GM12878 (cell line): ENCODE results near the gene GID8. TPM values are rescaled to one million over a fixed set of nuclear protein-coding genes. Genes with fewer than 3 reads are reported as not detected.
A peak's percentile ranks its signal among the peaks of the same experiment; 100 is the strongest.

ENCODE experiments used
- ATAC-seq: fragments of 200-7000 bp; cut with Tn5 transposase; 3 replicates; pipeline ENCODE4 v1.9.1; 2020; ENCODE audit warnings: mild to moderate bottlenecking, moderate library complexity
- BruUV-seq: library from RNA; stranded (reverse); fragments of 400-500 nt; replicated peaks from 2 replicates; lab custom pipeline; 2021; lab: Mats Ljungman, UMichigan
- CTCF ChIA-PET: fragments of 300-600 bp; sonication (Branson Sonifier 250); formaldehyde crosslinking; extraction: SDS; loops from one replicate; lab custom pipeline; 2021; ENCODE audit warnings: inconsistent platforms; lab: Yijun Ruan, JAX
- POLR2A ChIA-PET: fragments of 350-600 bp; formaldehyde crosslinking; extraction: SDS; loops from one replicate; lab custom pipeline; 2021; ENCODE audit warnings: inconsistent platforms; lab: Charles Lee
- RAD21 ChIA-PET: fragments of 300-600 bp; sonication (Branson Sonifier 250); formaldehyde crosslinking; loops from one replicate; lab custom pipeline; 2023; ENCODE audit warnings: antibody characterized with exemption; ENCODE audit not compliant: unreplicated experiment; lab: Charles Lee
- SMC1A ChIA-PET: fragments of 300-600 bp; sonication (Branson Sonifier 250); formaldehyde crosslinking; loops from one replicate; lab custom pipeline; 2023; ENCODE audit not compliant: unreplicated experiment, uncharacterized antibody; lab: Charles Lee
- DNase-seq: peaks from one replicate; pipeline ENCODE4 v3.0.0-alpha.2; 2011; ENCODE audit warnings: low read depth, low spot score
- FAIRE-seq: peaks from 3 replicates; lab custom pipeline; 2011; peaks lifted over from hg19 to GRCh38; lab: Jason Lieb, UNC
- H2AFZ ChIP-seq: 2 replicates; pipeline ENCODE4 v1.6.0; 2011; ENCODE audit warnings: low read depth, low read length, control low read depth; ENCODE audit not compliant: control insufficient read depth
- H3K27ac ChIP-seq: 2 replicates; pipeline ENCODE4 v1.5.1; 2011; ENCODE audit warnings: control low read depth; ENCODE audit not compliant: control insufficient read depth, insufficient read depth
- H3K27me3 ChIP-seq, 2 experiments: replicated peaks in 1 of 2; 2 replicates each; pipeline versions ENCODE4 v1.6.0 to v1.6.1; 2011; ENCODE audit warnings: low read length in 1 of 2; ENCODE audit not compliant: control insufficient read depth in 2 of 2, insufficient read depth in 2 of 2
- H3K36me3 ChIP-seq, 2 experiments: 2 replicates each; pipeline ENCODE4 v1.5.1; 2011; ENCODE audit warnings: low read length in 1 of 2; ENCODE audit not compliant: control insufficient read depth in 2 of 2, insufficient read depth in 2 of 2
- H3K4me1 ChIP-seq: 2 replicates; pipeline ENCODE4 v1.6.1; 2011; ENCODE audit warnings: mild to moderate bottlenecking, low read length, moderate library complexity, mixed read lengths; ENCODE audit not compliant: control insufficient read depth, insufficient read depth
- H3K4me2 ChIP-seq: 2 replicates; pipeline ENCODE4 v1.6.0; 2011; ENCODE audit warnings: control low read depth; ENCODE audit not compliant: control insufficient read depth, insufficient read depth
- H3K4me3 ChIP-seq: fragments of 200-600 bp; sonication (generic); 2 replicates; pipeline ENCODE4 v1.5.1; 2016
- H3K79me2 ChIP-seq: 2 replicates; pipeline ENCODE4 v1.6.0; 2011; ENCODE audit warnings: low read length; ENCODE audit not compliant: control insufficient read depth, insufficient read depth
- H3K9ac ChIP-seq: 2 replicates; pipeline ENCODE4 v1.8.0; 2011; ENCODE audit warnings: low read length, control low read depth, mixed read lengths; ENCODE audit not compliant: control insufficient read depth, insufficient read depth
- H3K9me3 ChIP-seq: replicated peaks from 3 replicates; pipeline ENCODE4 v1.5.1; 2011; ENCODE audit warnings: mild to moderate bottlenecking, low read length; ENCODE audit not compliant: control insufficient read depth, insufficient read depth
- H4K20me1 ChIP-seq: 2 replicates; pipeline ENCODE4 v1.6.0; 2011; ENCODE audit not compliant: control insufficient read depth, insufficient read depth
- PML ChIP-seq: IDR thresholded peaks from 2 replicates; pipeline ENCODE4 v1.6.1; 2012; ENCODE audit warnings: low read length, inconsistent platforms
- RBBP5 ChIP-seq: fragments of 200-600 bp; sonication (generic); conservative IDR thresholded peaks from 2 replicates; pipeline ENCODE4 v1.6.1; 2016
- SUPT20H ChIP-seq: IDR thresholded peaks from 2 replicates; pipeline ENCODE4 v1.6.1; 2011; ENCODE audit warnings: low read depth, mild to moderate bottlenecking, low read length, moderate library complexity, borderline replicate concordance; ENCODE audit not compliant: control insufficient read depth
- WGBS: methylation state at CpG from one replicate; pipeline ENCODE4 v1.1.6; 2016; ENCODE audit warnings: low lambda C conversion rate; ENCODE audit not compliant: insufficient replicate concordance, insufficient coverage; ENCODE audit errors: missing lambda C conversion rate; 5-methylcytosine and 5-hydroxymethylcytosine counted together
- in situ Hi-C: fragments of 300-500 bp; cut with MboI; formaldehyde crosslinking; loops from 9 replicates; pipeline ENCODE4 v1.14.3; 2018; ENCODE audit warnings: mixed read lengths
- intact Hi-C: fragments of 100-400 bp; cut with micrococcal nuclease; formaldehyde crosslinking; loops from one replicate; pipeline ENCODE4 v1.14.2; 2022; ENCODE audit not compliant: unreplicated experiment
- polyA plus RNA-seq, 11 experiments: library from polyadenylated mRNA; depleted of rRNA in 4 of 11; unstranded in 6 of 11; stranded (reverse) in 5 of 11; fragments of >200 nt; fragmentation: Nextera tagmentation in 4 of 11; fragmentation: Illumina TruSeq in 1 of 11; extraction: Ambion mirVana in 4 of 11; extraction: Trizol in 1 of 11; gene quantifications; 1 replicate in 1 of 11; 2 replicates in 10 of 11; pipeline versions ENCODE4 v1.2.1 to v1.2.3, GENCODE V29; 2011 to 2016; ENCODE audit warnings: inconsistent platforms in 2 of 11, missing spikeins in 2 of 11, low read depth in 1 of 11
- total RNA-seq, 4 experiments: library from RNA; depleted of rRNA in 3 of 4; stranded (reverse); fragments of >200 nt in 3 of 4; fragmentation: Illumina TruSeq in 1 of 4; extraction: Trizol in 1 of 4; gene quantifications; 2 replicates each; pipeline versions ENCODE4 v1.2.1 to v1.2.3, GENCODE V29; 2013 to 2021

GID8 gene
- total and polyA plus RNA-seq, 10 of the 15 experiments (the other 5 are each of a cell fraction or from before 2014, with no cell fraction given), result 12.0 to 33.8 (median 22.2) TPM

DNA sequence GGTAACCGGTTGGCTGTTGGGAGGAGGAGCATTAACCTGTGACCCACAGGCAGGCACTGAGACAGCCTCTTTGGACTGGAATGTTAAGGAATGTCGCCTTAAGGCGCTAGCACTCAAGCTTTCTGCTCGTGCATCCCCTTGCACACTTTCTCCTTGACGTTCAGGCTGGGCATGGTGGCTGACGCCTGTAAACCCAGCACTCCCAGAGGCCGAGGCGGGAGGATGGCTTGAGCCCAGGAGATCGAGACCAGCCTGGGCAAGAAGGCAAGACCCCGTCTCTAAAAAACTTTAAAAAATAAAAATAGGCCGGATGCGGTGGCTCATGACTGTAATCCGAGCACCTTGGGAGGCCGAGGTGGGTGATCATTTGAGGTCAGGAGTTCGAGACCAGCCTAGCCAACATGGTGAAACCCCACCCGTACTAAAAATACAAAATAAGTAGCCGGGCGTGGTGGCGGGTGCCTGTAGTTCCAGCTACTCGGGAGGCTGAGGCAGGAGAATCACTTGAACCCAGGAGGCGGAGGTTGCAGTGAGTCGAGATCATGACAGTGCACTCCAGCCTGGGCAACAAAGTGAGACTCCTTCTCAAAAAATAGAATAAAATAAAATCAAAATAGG is 1.9 kb upstream of the GID8 start:
- H3K4me2 ChIP-seq, result peak overlapping the region; percentile 2
- ChIA-PET POLR2A (interaction anchor here (1.7 to 4.9 kb wide), 4 partner anchors 10 to 37 kb away, joined by 4 to 59 read pairs (median 10); partner anchors contain the start of gene DIDO1), CTCF (interaction anchor here (1.0 to 3.1 kb wide), 6 partner anchors 9 to 73 kb away, joined by 3 to 14 read pairs (median 8); no protein-coding TSS in a partner anchor), RAD21 (interaction anchor here (1.1 to 2.2 kb wide), 3 partner anchors 17 to 73 kb away, joined by 3 to 5 read pairs (median 5); no protein-coding TSS in a partner anchor), SMC1A (interaction anchor here (1.0 to 4.2 kb wide), 8 partner anchors 9 to 73 kb away, joined by 3 to 20 read pairs (median 8); partner anchors contain the start of gene SLC17A9)
- H3K27ac ChIP-seq, result no peak overlapping the region
- no peak overlapping the region for H2AFZ ChIP-seq
- peak overlapping the region; percentile 71 for H3K4me3 ChIP-seq
- no peaks in the 10 kb centered on the region for H3K9me3 ChIP-seq
- ATAC-seq, result no peak
- in situ Hi-C loops, result no loop called here
- H3K79me2 ChIP-seq, result peaks cover 91% of the 10 kb centered on the region
- BruUV-seq, result no TSS peak
- TF ChIP-seq PML (no peak), SUPT20H (no peak), RBBP5 (no peak)
- H4K20me1 ChIP-seq, result no peaks in the 10 kb centered on the region
- H3K27me3 ChIP-seq, result no peaks in the 10 kb centered on the region
- 97% methylated on average over 22 of the region's 22 CpGs for WGBS
- intact Hi-C loops, result no loop called here
- H3K36me3 ChIP-seq, result peaks cover 0 to 9% of the 10 kb centered on the region in 2 experiments; a peak in 2 of 4 replicates
- 0 out of 2 replicates have a peak, but pooled peaks cover 5% of the 10 kb centered on the region for H3K4me1 ChIP-seq
- no peak for FAIRE-seq
- H3K9ac ChIP-seq, result no peak overlapping the region
- DNase-seq, result no peak
